ENCODE data around the gene DNAJC5. TPM values are rescaled to one million over a fixed set of nuclear protein-coding genes. Genes with fewer than 3 reads are reported as not detected.

The DNAJC5 gene
- total and polyA plus RNA-seq, 4 donors, result 16.2 to 38.1 (median 25.9) TPM

GRCh38 chr20:63895952-63896263 is 982 bp downstream of the DNAJC5 start:
- WGBS, 2 donors, result 0 to 1% methylated on average over 5 of the region's 5 CpGs
- DNase-seq, result no peak
- Histone ChIP-seq H3K9me3 (ENCODE audit: control insufficient read depth, low read length) (no peaks in the 10 kb centered on the region), H3K4me1 (ENCODE audit: control insufficient read depth in 1 of 2, insufficient read depth in 2 of 2, low read length in 2 of 2) (peaks cover 0 to 4% of the 10 kb centered on the region in 2 donors), H3K27ac (ENCODE audit: low read depth in 1 of 2, low read length in 2 of 2) (no peak overlapping the region), H3K4me3 (ENCODE audit: low read length in 2 of 2) (peak overlapping the region; percentile 15 to 91), H3K36me3 (ENCODE audit: control insufficient read depth in 1 of 2, insufficient read depth in 2 of 2, low read length in 1 of 2) (peaks cover 0 to 2% of the 10 kb centered on the region in 2 donors), H3K27me3 (ENCODE audit: control insufficient read depth in 1 of 2, insufficient read depth in 2 of 2, low read length in 1 of 2) (no peaks in the 10 kb centered on the region)
- intact Hi-C loops (cut with DNase I), result loop anchor here in 1 of 2 donors (10.0 kb wide), 1 partner anchor 271 kb away; the partner anchor contains the start of gene GMEB2
- ATAC-seq (ENCODE audit: low FRiP score), result no peak

GRCh38 chr20:63896264-63897105 is 1.6 kb downstream of the DNAJC5 start:
- DNase-seq, result peak in 1 of 2 donors; percentile 79
- H3K27ac ChIP-seq (ENCODE audit: low read depth in 1 of 2, low read length in 2 of 2), result no peak overlapping the region
- ATAC-seq (ENCODE audit: low FRiP score), result no peak
- peaks cover 0 to 4% of the 10 kb centered on the region in 2 donors for H3K4me1 ChIP-seq (ENCODE audit: control insufficient read depth in 1 of 2, insufficient read depth in 2 of 2, low read length in 2 of 2)
- H3K36me3 ChIP-seq (ENCODE audit: control insufficient read depth in 1 of 2, insufficient read depth in 2 of 2, low read length in 1 of 2), result peaks cover 0 to 1% of the 10 kb centered on the region in 2 donors
- H3K4me3 ChIP-seq (ENCODE audit: low read length in 2 of 2), result peak overlapping the region in 1 of 2 donors; percentile 15
- intact Hi-C loops (cut with DNase I), result loop anchor here in 1 of 2 donors (10.0 kb wide), 1 partner anchor 272 kb away; the partner anchor contains the start of gene GMEB2
- no peaks in the 10 kb centered on the region for H3K9me3 ChIP-seq (ENCODE audit: control insufficient read depth, low read length)
- 12 to 16% methylated on average over 18 of the region's 18 CpGs for WGBS, 2 donors
- no peaks in the 10 kb centered on the region for H3K27me3 ChIP-seq (ENCODE audit: control insufficient read depth in 1 of 2, insufficient read depth in 2 of 2, low read length in 1 of 2)

DNA sequence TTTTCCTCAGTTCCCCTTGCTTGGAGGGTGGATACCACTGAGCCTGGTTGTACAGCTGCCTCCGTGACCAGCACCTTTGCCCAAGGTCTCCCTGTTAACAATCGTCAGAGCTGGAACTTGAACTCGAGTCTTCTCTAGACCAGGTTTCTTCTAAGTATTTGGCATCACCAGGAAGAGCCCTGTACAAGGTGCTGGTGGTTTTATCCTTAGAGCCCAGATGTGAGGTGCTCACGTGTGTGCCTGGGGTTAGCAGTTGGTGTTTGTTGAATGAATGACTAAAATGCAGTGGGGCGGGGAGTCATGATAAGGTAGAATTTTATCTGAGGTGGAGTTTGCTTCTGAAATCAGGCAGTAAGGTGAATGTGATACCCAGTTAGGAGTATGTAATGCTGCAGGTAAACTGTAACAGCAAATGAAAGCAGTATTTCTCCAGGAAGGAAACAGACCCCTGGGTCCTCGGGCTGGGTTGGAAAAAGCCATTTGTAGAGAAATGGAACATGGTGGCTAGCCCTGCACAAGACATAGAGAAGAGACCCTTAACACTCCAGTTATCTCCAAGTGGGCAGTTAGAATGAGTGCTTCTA is 3.1 kb downstream of the DNAJC5 start:
- intact Hi-C loops (cut with DNase I), result loop anchor here in 1 of 2 donors (10.0 kb wide), 1 partner anchor 273 kb away; the partner anchor contains the start of gene GMEB2
- no peaks in the 10 kb centered on the region for H3K9me3 ChIP-seq (ENCODE audit: control insufficient read depth, low read length)
- no peak overlapping the region for H3K4me3 ChIP-seq (ENCODE audit: low read length in 2 of 2)
- H3K27ac ChIP-seq (ENCODE audit: low read depth in 1 of 2, low read length in 2 of 2), result no peak overlapping the region
- no peak for DNase-seq
- WGBS, 2 donors, result 89% methylated on average over 6 of the region's 6 CpGs
- H3K4me1 ChIP-seq (ENCODE audit: control insufficient read depth in 1 of 2, insufficient read depth in 2 of 2, low read length in 2 of 2), result peaks cover 0 to 4% of the 10 kb centered on the region in 2 donors
- no peak for ATAC-seq (ENCODE audit: low FRiP score)
- no peaks in the 10 kb centered on the region for H3K36me3 ChIP-seq (ENCODE audit: control insufficient read depth in 1 of 2, insufficient read depth in 2 of 2, low read length in 1 of 2)
- H3K27me3 ChIP-seq (ENCODE audit: control insufficient read depth in 1 of 2, insufficient read depth in 2 of 2, low read length in 1 of 2), result no peaks in the 10 kb centered on the region

DNA sequence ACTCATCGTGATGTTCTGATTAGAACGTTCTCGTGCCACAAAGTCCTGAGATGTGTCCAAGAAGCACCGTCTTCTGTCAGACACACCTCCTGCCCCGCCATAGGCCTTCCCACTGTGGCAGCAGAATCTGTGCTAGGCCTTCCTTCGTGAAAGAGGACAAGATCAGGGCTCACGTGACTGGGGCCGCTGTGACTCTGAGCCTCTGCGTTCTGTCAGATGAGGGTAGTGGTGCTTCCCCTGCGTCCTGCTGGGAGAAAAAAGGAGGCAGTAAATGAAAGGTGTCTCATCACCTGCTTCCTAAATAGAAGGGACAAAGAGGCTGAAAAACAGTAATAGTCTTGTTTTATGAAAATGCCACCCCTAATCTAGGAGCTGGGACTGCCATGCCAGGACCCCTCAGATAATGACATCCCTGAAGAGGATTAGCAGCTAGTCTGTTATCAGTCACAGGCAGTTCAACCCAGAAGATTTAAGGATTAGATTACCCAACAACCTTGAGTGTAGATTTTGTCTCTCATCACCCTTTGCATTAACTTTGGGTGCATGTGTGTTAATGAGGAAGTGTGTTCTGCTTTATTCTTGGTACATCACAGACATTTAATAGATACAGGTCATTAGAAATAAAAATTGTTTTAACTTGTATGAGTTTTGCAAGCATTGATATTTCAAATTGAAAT is 4.1 kb downstream of the DNAJC5 start:
- intact Hi-C loops (cut with DNase I), result loop anchor here in 1 of 2 donors (10.0 kb wide), 1 partner anchor 274 kb away; the partner anchor contains the start of gene GMEB2
- no peaks in the 10 kb centered on the region for H3K36me3 ChIP-seq (ENCODE audit: control insufficient read depth in 1 of 2, insufficient read depth in 2 of 2, low read length in 1 of 2)
- no peaks in the 10 kb centered on the region for H3K27me3 ChIP-seq (ENCODE audit: control insufficient read depth in 1 of 2, insufficient read depth in 2 of 2, low read length in 1 of 2)
- ATAC-seq (ENCODE audit: low FRiP score) (no peak), DNase-seq (peak in 1 of 2 donors; percentile 62)
- H3K27ac ChIP-seq (ENCODE audit: low read depth in 1 of 2, low read length in 2 of 2), result no peak overlapping the region
- peaks cover 0 to 4% of the 10 kb centered on the region in 2 donors for H3K4me1 ChIP-seq (ENCODE audit: control insufficient read depth in 1 of 2, insufficient read depth in 2 of 2, low read length in 2 of 2)
- no peak overlapping the region for H3K4me3 ChIP-seq (ENCODE audit: low read length in 2 of 2)
- H3K9me3 ChIP-seq (ENCODE audit: control insufficient read depth, low read length), result no peaks in the 10 kb centered on the region
- WGBS, 2 donors, result 87 to 90% methylated on average over 10 of the region's 10 CpGs

DNA sequence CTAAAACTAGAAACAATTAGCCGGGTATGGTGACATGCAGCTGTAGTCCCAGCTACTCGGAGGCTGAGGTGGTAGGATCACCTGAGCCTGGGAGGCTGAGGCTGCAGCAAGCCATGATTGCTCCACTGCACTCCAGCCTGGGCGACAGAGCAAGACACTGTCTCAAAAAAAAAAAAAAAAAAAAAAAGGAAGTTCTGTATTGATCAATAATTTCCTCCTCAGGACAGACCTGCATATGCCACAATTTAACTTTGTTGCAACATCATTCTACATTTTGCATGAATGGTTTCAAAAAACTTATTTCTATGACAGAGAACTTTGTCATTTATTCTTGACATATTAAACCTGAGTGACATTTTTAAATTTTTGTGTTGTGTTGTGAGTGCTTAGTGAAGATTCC is 5.5 kb downstream of the DNAJC5 start:
- no peaks in the 10 kb centered on the region for H3K27me3 ChIP-seq (ENCODE audit: control insufficient read depth in 1 of 2, insufficient read depth in 2 of 2, low read length in 1 of 2)
- no peaks in the 10 kb centered on the region for H3K36me3 ChIP-seq (ENCODE audit: control insufficient read depth in 1 of 2, insufficient read depth in 2 of 2, low read length in 1 of 2)
- ATAC-seq (ENCODE audit: low FRiP score) (no peak), DNase-seq (no peak)
- WGBS, 2 donors, result 77 to 79% methylated on average over 3 of the region's 3 CpGs
- no peaks in the 10 kb centered on the region for H3K9me3 ChIP-seq (ENCODE audit: control insufficient read depth, low read length)
- H3K4me3 ChIP-seq (ENCODE audit: low read length in 2 of 2), result no peak overlapping the region
- intact Hi-C loops (cut with DNase I), result no loop called here
- peaks cover 0 to 4% of the 10 kb centered on the region in 2 donors for H3K4me1 ChIP-seq (ENCODE audit: control insufficient read depth in 1 of 2, insufficient read depth in 2 of 2, low read length in 2 of 2)
- no peak overlapping the region for H3K27ac ChIP-seq (ENCODE audit: low read depth in 1 of 2, low read length in 2 of 2)

GRCh38 chr20:63903796-63904561 is 9.1 kb downstream of the DNAJC5 start:
- Histone ChIP-seq H3K4me3 (ENCODE audit: low read length in 2 of 2) (no peak overlapping the region), H3K27ac (ENCODE audit: low read depth in 1 of 2, low read length in 2 of 2) (no peak overlapping the region), H3K27me3 (ENCODE audit: control insufficient read depth in 1 of 2, insufficient read depth in 2 of 2, low read length in 1 of 2) (no peaks in the 10 kb centered on the region), H3K9me3 (ENCODE audit: control insufficient read depth, low read length) (no peaks in the 10 kb centered on the region), H3K4me1 (ENCODE audit: control insufficient read depth in 1 of 2, insufficient read depth in 2 of 2, low read length in 2 of 2) (no peaks in the 10 kb centered on the region), H3K36me3 (ENCODE audit: control insufficient read depth in 1 of 2, insufficient read depth in 2 of 2, low read length in 1 of 2) (no peaks in the 10 kb centered on the region)
- DNase-seq (no peak), ATAC-seq (ENCODE audit: low FRiP score) (no peak)
- intact Hi-C loops (cut with DNase I), result no loop called here
- 89 to 91% methylated on average over 11 of the region's 11 CpGs for WGBS, 2 donors

DNA sequence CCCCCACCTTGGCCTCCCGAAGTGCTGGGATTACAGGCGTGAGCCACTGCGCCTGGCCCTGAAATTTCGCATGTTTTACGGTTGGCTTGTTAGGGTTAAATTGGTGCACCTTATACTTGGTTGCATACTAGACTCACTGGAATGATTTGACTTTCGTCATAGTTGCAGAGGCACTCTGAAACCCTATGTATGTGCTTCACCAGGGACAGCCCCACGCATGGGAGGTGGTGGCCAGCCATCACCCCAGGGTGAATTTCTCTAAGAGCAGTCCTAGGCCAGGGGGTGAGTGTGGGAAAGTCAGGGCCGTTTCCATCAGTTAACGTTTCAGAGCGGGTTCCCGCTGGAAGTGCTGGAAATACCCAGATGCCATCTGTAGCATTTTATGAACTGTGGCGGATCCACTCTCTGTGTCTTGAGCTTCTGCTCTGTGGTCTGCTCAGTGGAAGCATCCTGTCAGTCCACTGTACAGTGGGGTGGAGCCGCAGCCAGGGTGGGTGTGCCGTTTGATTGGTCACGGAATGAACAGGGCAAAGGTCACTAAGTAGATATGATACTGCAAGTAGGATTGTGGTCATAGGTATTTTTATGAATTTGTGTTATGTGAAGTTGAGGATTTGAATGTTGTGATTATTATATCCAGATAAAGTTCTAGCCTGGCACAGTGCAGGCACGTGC is 13.2 kb downstream of the DNAJC5 start:
- Histone ChIP-seq H3K4me1 (ENCODE audit: control insufficient read depth in 1 of 2, insufficient read depth in 2 of 2, low read length in 2 of 2) (no peaks in the 10 kb centered on the region), H3K27ac (ENCODE audit: low read depth in 1 of 2, low read length in 2 of 2) (no peak overlapping the region), H3K27me3 (ENCODE audit: control insufficient read depth in 1 of 2, insufficient read depth in 2 of 2, low read length in 1 of 2) (no peaks in the 10 kb centered on the region), H3K4me3 (ENCODE audit: low read length in 2 of 2) (no peak overlapping the region), H3K9me3 (ENCODE audit: control insufficient read depth, low read length) (no peaks in the 10 kb centered on the region), H3K36me3 (ENCODE audit: control insufficient read depth in 1 of 2, insufficient read depth in 2 of 2, low read length in 1 of 2) (no peaks in the 10 kb centered on the region)
- intact Hi-C loops (cut with DNase I), result no loop called here
- DNase-seq, result no peak
- WGBS, 2 donors, result 78 to 81% methylated on average over 16 of the region's 16 CpGs
- no peak for ATAC-seq (ENCODE audit: low FRiP score)

DNA sequence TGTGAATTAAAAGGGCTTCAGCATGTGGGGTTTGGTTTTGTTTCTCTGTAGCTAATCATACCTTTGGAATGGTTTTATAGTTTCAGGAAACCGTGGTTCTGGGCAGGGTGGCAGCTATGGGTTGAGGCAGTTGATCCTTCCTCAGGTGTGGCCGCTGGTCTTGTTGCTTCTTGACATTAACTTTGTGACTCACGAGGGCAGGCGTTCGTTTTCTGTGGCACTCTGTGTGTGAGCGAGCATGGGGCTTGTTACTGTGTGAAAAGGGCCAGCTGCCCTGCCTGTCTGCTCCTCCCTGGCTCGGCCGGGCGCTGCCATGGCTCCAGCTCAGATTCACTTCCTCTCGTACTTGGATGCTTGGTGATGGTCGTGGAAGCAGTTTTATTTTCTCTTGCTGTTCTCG is 16.2 kb downstream of the DNAJC5 start:
- H3K27ac ChIP-seq (ENCODE audit: low read depth in 1 of 2, low read length in 2 of 2), result no peak overlapping the region
- intact Hi-C loops (cut with DNase I), result no loop called here
- peak in 1 of 2 donors; percentile 73 for DNase-seq
- H3K4me1 ChIP-seq (ENCODE audit: control insufficient read depth in 1 of 2, insufficient read depth in 2 of 2, low read length in 2 of 2), result no peaks in the 10 kb centered on the region
- 19 to 20% methylated on average over 12 of the region's 12 CpGs for WGBS, 2 donors
- H3K4me3 ChIP-seq (ENCODE audit: low read length in 2 of 2), result no peak overlapping the region
- peak; percentile 39 for ATAC-seq (ENCODE audit: low FRiP score)
- H3K36me3 ChIP-seq (ENCODE audit: control insufficient read depth in 1 of 2, insufficient read depth in 2 of 2, low read length in 1 of 2), result no peaks in the 10 kb centered on the region
- no peaks in the 10 kb centered on the region for H3K27me3 ChIP-seq (ENCODE audit: control insufficient read depth in 1 of 2, insufficient read depth in 2 of 2, low read length in 1 of 2)
- H3K9me3 ChIP-seq (ENCODE audit: control insufficient read depth, low read length), result no peaks in the 10 kb centered on the region

All from aorta (tissue), 5 donors.